Adrenal gland (tissue), 5 donors: ENCODE data around the gene GLIS1.

Source experiments
- CTCF ChIP-seq, 6 experiments: fragments of 450-650 bp in 4 of 6; fragments of 200-600 bp in 2 of 6; sonication (generic) in 1 of 6; IDR thresholded peaks; 1 replicate in 5 of 6; 2 replicates in 1 of 6; pipeline versions ENCODE4 v1.5.1 to v1.8.0; 2016 to 2021; ENCODE audit warnings: antibody characterized with exemption in 6 of 6, mild to moderate bottlenecking in 2 of 6, moderate library complexity in 1 of 6
- POLR2A ChIP-seq, 2 donors: fragments of 450-650 bp; IDR thresholded peaks; one replicate each; pipeline ENCODE4 v1.6.1; 2017; ENCODE audit warnings: antibody characterized with exemption in 2 of 2, mild to moderate bottlenecking in 2 of 2, moderate library complexity in 1 of 2
- donor health status: DM: no; HTN: no; CAD: no.

GRCh38 chr1:53655931-53656746 lies 82.8 kb downstream of the GLIS1 start:
- TF ChIP-seq CTCF (IDR thresholded peaks at IDR 0.05) (no peak), POLR2A (IDR thresholded peaks at IDR 0.05) (no peak)
